ENCODE measurements around the gene SCGB3A1.

- TF ChIP-seq CTCF (IDR thresholded peaks at IDR 0.05), result no peak
- TF ChIP-seq EP300 (IDR thresholded peaks at IDR 0.05), result no peak
- no peak for TF ChIP-seq POLR2A (IDR thresholded peaks at IDR 0.05)
- TF ChIP-seq POLR2AphosphoS5 (IDR thresholded peaks at IDR 0.05), result no peak
These were observed 22.5 kb upstream of the SCGB3A1 start for GRCh38 chr5:180613814-180614188.

Measured in stomach (tissue), 4 donors.